Measurements from ENCODE around the gene HBG2.

HBG2 gene

DNA sequence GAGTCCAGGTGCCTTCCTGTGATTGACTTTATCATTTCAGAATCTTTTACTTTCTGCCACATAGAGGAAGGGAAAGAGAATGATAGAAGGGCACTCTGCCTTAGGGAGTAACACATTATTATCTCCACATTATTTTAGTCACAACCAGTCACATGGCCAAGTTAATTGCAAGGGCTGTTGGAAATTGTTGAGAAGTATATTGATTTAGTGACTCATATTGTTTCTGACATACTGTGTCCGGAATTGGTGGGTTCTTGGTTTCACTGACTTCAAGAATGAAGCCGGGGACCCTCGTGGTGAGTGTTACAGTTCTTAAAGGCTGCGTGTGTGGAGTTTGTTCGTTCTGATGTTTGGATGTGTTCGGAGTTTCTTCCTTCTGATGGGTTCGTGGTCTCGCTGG lies 38.4 kb upstream of the HBG2 start:
- DNase-seq (ENCODE audit: low read depth) = no peak
- TF ChIP-seq, protein P1, sequence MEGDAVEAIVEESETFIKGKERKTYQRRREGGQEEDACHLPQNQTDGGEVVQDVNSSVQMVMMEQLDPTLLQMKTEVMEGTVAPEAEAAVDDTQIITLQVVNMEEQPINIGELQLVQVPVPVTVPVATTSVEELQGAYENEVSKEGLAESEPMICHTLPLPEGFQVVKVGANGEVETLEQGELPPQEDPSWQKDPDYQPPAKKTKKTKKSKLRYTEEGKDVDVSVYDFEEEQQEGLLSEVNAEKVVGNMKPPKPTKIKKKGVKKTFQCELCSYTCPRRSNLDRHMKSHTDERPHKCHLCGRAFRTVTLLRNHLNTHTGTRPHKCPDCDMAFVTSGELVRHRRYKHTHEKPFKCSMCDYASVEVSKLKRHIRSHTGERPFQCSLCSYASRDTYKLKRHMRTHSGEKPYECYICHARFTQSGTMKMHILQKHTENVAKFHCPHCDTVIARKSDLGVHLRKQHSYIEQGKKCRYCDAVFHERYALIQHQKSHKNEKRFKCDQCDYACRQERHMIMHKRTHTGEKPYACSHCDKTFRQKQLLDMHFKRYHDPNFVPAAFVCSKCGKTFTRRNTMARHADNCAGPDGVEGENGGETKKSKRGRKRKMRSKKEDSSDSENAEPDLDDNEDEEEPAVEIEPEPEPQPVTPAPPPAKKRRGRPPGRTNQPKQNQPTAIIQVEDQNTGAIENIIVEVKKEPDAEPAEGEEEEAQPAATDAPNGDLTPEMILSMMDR (IDR thresholded peaks at IDR 0.05; ENCODE audit: control insufficient read depth, extremely low read depth, insufficient read depth) = no peak

DNA sequence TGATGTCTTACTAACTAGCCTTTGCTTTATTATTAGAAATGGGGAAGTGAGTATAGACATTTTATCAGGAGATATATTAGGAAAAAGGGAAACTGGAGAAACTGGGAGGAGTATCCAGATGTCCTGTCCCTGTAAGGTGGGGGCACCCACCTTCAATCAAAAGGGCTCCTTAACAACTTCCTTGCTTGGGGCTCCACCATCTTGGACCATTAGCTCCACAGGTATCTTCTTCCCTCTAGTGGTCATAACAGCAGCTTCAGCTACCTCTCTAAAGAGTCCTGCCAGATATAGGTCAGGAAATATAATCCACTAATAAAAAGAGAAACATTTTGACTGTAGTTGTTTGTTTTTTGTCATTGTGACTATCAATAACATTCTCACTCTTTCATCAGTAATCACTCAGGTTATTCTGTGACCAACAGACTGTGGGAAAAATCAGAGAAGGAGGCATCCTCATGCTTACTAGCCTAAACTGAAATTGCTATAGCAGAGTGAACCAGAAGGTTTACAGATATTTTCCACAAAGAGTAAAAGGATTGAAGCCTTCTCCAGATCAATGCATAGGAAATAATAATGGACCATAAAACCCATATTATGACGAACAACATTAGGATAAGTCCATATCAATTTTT lies 36.7 kb upstream of the HBG2 start:
- TF ChIP-seq, protein P1 (IDR thresholded peaks at IDR 0.05; ENCODE audit: control insufficient read depth, extremely low read depth, insufficient read depth) = peak; percentile 75
- DNase-seq (ENCODE audit: low read depth) = peak; percentile 30
- H3K4me3 ChIP-seq (ENCODE audit: low read depth, low read length) = no peak overlapping the region

More for the DNA sequence above, 38.4 kb upstream of the HBG2 start:
- H3K4me3 ChIP-seq (ENCODE audit: low read depth, low read length) = no peak overlapping the region

DNA sequence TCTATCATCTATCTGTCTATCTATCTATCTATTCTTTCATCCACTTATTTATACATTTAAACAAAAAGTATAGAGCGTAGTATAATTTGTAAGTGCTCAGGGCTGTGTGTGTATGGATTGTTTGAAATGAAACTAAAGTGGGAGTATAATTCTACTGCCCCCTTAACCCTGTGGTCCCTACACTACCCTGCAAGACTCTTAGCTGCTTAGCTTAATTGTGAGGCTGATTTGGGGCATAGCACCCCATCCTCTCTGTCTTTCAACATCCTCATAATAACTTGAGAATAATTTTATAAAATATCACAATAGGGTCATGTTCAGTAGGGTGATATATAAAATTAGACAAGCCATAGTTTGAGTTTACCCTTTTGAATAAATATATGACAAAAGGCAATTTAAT lies 35.5 kb upstream of the HBG2 start:
- TF ChIP-seq, protein P1 (IDR thresholded peaks at IDR 0.05; ENCODE audit: control insufficient read depth, extremely low read depth, insufficient read depth) = no peak
- no peak for DNase-seq (ENCODE audit: low read depth)
- no peak overlapping the region for H3K4me3 ChIP-seq (ENCODE audit: low read depth, low read length)

DNA sequence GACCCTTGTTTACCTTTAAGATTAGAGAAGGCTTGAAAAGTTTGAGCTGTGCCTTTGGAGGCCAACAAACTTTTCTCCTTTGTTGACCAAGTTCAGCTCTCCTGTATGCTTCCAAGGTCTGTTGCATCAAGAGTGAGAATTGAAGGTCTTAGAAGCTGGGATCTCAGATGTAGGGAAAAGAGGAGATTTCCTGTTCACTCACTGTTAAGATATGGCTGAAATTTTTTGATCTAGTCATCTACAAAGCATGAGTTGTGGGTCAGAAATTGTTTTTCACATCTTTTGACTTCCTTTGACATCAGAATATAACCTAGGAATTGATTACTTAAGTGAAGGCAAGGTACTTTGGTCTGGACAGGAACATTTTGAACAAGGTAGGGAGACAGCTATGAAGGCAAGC lies 35.1 kb upstream of the HBG2 start:
- no peak overlapping the region for H3K4me3 ChIP-seq (ENCODE audit: low read depth, low read length)
- no peak for DNase-seq (ENCODE audit: low read depth)
- TF ChIP-seq, protein P1 (IDR thresholded peaks at IDR 0.05; ENCODE audit: control insufficient read depth, extremely low read depth, insufficient read depth) = no peak

DNA sequence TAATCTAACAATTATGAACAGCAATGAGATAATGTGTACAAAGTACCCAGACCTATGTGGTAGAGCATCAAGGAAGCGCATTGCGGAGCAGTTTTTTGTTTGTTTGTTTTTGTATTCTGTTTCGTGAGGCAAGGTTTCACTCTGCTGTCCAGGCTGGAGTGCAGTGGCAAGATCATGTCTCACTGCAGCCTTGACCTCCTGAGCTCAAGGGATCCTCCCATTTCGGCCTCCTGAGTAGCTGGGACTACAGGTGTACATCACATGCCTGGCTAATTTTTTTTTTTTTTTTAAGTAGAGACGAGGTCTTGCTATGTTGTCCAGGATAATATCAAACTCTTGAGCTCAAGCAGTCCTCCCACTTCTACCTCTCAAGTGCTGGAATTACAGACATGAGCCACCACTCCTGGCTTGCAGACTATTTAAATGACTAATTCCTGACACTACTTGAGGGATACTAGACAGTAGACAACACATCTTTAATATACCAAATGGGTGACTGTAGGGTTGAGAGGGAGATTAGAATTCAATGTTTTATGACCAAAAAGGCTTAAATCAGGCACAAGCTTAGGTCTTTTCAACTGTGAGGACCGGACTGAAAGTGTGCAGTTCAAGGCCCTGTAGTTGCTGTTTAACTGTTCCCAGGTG lies 34.4 kb upstream of the HBG2 start:
- no peak for DNase-seq (ENCODE audit: low read depth)
- H3K4me3 ChIP-seq (ENCODE audit: low read depth, low read length) = no peak overlapping the region
- TF ChIP-seq, protein P1 (IDR thresholded peaks at IDR 0.05; ENCODE audit: control insufficient read depth, extremely low read depth, insufficient read depth) = no peak

DNA sequence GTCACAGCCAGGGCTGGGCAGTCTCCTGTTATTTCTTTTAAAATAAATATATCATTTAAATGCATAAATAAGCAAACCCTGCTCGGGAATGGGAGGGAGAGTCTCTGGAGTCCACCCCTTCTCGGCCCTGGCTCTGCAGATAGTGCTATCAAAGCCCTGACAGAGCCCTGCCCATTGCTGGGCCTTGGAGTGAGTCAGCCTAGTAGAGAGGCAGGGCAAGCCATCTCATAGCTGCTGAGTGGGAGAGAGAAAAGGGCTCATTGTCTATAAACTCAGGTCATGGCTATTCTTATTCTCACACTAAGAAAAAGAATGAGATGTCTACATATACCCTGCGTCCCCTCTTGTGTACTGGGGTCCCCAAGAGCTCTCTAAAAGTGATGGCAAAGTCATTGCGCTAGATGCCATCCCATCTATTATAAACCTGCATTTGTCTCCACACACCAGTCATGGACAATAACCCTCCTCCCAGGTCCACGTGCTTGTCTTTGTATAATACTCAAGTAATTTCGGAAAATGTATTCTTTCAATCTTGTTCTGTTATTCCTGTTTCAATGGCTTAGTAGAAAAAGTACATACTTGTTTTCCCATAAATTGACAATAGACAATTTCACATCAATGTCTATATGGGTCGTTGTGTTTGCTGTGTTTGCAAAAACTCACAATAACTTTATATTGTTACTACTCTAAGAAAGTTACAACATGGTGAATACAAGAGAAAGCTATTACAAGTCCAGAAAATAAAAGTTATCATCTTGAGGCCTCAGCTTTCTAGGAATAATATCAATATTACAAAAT lies 33.7 kb upstream of the HBG2 start:
- DNase-seq (ENCODE audit: low read depth) = no peak
- TF ChIP-seq, protein P1 (IDR thresholded peaks at IDR 0.05; ENCODE audit: control insufficient read depth, extremely low read depth, insufficient read depth) = no peak
- H3K4me3 ChIP-seq (ENCODE audit: low read depth, low read length) = no peak overlapping the region
